GM18519 (cell line): ENCODE measurements around the gene ZNF613.
"Not testable (repeated sequence)": the region's sequence is repeated elsewhere in the genome, so short reads cannot be mapped to it uniquely, and the experiment has no call there.

ENCODE experiments used
- ATAC-seq: cut with Tn5 transposase; IDR thresholded peaks from one replicate; pipeline ENCODE4 v1.9.1; 2021; ENCODE audit warnings: mild to moderate bottlenecking, moderate library complexity; ENCODE audit not compliant: unreplicated experiment, low FRiP score

The ZNF613 gene

DNA sequence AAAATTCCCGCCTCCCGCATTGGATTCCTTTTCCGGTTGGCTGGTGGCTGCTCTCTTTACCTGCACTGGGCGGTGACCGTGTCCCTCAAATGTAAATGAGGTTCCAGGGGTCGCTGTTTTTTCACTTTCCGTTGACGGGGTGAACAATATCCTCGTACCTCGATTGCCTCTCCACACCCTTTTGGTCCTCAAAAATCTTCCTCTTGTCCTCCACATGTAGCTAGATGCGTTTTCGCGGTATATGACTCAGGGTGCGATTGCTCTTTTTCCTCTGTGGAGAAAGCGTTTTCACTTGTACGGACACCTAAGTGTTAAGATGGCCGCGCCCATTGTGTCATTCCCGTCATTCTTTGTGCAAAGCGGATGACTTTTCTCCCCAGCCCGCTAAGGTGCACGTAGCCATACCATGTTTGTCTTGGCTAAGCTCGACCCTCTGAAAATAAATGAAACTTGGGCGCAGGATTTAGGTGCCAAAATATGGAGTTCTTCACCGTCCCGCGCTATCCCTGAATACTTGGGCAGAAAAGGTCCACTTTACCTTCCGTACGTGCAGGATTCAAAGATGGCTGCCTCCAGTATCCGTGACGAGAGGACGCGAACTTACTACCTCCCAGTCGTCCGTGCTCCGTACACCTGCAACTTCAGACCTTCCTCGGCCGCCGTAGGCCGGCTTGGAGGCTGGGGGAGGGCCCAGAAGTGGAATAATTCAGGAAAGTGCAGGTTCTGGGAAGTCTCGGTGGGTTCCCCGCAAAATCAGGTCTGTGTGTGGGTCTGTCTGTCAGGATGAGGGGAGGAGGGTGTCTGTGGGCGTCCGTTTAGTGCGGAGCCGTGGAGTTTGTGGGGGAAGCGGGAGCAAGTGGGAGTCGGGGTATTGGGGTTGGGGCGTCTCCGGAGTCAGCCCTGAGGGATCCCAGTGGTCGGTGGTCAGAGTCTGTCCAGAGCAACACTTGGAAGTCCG is at the start of gene ZNF613:
TSS of gene ZNF613 (plus strand) at position 689 of the 958 bp plus-strand sequence. CDS start 8,749 bp downstream, outside the sequence.
- ATAC-seq = no peak

DNA sequence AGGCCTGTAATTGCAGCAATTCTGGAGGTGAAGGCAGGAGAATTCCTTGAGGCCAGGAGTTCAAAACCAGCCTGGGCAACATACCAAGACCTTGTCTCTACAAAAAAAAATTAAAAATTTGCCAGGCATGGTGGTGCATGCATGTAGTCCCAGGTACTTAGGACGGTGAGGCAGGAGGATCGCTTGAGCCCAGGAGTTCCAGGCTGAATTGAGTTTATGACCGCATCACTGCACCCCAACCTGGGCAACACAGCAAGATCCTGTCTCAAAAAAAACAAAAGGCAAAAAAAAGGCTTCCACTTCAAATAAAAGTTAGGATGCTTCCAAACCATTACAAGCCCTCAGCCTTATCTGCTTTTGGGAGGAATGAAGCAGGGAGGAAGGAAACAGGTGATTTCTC is 44.8 kb upstream of the ZNF613 start:
- ATAC-seq = no peak

DNA sequence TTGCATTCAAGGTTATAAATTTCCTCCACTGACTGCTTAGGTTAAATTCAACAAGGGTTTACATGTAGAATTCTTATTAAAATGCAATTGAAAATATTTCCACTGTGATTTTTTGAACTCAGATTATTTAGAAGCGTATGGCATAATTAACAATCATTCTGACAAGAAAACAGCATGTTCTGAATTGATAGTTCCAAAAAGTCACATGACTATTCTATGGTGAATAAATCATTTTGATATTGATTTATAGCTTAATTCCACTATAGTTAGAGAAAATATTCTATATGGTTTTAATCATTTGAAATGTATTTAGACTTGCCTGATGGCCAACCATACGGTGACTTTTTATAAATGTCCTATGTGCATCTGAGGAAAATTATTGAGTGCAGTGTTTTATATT is 42.6 kb upstream of the ZNF613 start:
- ATAC-seq = no peak

DNA sequence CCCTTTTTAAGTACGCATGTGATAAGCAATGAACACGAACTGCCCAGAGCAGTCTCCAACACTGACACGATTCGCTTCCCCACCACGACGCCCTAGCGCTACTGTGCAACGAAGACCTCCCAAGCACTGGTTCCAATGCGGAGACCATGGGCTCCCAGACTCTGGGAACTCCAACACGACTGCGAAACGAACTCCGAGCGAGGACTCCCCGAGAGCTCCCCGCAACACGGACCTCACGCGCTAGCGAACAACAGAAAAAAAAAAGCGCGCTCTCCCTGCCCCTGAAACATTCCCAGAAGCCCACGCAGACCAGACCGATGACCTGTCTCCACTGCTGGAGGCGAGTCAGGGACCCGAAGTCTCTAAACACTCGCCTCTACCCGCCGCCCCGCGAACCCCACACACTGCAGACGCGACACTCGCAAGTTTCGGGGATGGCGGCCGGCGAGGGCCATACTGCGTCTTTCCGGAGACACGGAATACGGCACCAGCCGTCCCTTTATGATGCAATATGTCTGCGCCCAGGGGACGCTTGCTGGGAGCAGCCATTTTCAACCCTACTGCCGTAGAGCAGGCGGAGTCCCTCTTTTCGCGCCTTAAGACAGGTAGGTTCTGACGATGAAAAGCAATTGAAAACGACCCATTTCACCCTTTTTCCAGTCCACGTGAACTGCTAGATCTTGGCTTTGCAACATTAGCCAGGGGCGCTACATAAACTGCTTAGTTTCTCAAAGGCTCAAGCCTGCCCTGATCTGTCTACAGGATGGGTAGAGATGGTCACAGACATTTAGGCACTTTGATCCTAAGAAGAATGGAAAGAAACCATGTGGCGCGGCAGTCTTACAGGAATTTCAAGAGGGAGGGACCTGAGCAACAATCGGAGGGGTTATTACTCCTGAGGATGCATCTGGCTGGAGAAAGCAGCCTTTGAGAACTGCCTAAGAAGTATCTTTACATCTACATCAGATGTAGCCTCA is 39.5 kb upstream of the ZNF613 start, which contains the start of gene ZNF577:
TSS of gene ZNF577 (minus strand) at position 430 of the 977 bp plus-strand sequence. CDS start 7,569 bp downstream, outside the sequence.
- no peak for ATAC-seq

DNA sequence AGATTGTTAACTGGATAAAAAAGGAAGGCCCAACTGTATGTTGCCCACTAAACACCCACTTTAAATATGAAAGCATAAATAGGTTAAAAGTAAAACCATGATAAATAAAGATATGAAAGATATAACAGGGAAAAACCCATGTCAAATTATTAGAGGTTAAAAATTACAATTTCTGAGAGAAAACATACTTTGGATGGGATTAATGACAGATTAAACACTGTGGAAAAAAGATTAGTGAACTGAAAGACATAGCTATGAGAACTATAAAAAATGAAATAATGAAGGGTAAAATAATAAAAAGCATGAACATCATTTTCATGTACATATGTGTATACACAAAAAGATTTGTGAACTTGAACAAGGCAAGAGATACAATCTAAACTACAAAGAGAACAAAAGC is 37.3 kb upstream of the ZNF613 start:
- no peak for ATAC-seq

DNA sequence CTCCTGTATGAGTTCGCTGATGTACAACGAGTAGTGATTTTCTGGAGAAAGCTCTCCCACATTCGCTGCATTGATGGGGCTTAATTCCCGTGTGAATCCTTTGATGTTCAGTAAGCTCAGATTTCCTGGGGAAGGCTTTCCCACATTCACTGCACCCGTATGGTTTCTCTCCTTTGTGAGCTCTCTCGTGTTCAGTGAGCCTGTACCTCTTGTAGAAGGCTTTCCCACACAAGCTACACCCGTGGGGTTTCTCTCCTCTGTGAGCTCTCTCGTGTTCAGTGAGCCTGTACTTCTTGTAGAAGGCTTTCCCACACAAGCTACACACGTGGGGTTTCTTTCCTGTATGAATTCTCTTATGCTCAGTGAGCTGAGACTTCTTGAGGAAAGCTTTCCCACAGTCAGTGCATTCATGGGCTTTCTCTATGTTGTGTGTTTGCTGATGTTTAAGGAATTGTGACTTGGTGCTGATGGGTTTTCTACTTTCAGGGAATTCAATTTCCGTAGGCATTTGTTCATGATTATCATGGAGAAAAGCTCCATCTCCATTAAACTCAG is 36.0 kb upstream of the ZNF613 start:
- ATAC-seq = no peak

DNA sequence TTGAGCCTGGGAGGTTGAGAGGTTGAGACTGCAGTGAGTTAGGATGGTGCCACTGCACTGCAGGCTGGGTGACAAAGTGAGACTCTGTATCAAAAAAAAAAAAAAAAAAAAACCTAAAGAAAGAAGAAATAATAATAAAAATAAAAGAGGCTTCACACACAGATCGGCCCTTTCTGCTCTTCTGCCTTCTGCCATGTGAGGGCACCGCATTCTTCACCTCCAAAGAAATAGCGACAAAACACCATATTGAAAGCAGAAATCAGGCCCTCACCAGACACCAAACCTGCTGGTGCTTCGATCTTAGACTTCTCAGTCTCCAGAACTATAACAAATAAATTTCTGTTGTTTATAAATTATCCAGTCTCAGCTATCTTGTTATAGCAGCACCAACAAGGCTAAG is 25.4 kb upstream of the ZNF613 start:
- ATAC-seq = no peak

DNA sequence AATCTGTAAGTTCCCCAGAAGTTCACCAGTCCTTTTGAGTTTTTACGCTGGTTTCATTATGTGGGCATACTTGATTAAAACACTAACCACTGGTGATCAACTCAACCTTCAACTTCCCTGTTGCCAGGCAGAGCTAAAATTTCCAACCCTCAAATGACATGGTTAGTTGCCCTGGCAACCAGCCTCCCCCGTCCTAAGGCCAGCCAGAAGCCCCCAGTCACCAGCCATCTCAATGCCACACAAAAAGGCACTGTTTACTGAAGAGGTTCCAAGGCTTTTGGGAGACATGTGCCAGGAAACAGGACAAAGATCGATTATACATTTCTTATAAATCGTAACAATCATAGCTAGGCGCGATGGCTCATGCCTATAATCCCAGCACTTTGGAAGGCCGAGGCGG is 24.1 kb upstream of the ZNF613 start:
- no peak for ATAC-seq

DNA sequence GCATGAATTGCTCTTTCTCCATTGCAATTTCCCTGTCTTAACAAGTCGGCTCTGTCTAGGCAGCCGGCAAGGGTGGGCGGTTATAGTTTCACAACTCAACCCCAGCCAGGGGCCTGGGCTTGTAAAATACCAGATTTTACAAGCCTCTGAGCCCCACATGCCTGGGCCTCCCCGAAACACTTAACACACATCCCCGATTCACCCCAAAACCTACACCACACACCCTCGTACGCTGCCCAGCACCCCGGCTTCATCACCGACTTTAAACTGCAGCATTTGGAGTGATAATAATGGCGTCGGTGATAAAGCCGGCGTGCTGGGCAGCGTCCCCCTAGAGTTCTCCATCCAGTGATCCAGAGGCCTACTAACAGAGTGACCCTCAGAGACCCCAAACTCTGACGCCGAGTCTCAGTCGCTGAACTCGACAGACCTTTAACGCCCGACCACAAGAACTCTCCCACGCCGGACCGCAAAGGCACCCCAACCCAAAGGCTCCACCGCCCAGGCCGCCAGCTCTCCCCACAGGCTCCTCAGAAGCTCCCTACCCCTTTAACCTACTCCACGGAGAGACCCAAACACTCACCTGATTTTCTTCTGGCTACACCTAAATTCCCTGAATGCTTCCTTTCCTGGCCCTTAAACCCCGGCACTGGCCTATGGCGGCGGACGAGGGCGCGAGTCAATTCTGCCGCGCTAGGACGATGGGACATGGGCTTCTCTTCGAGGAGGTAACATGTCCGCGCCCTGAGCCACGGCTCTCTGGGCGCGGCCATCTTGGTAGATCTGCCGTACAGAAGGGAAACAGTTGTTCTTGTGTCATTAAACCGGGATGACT is 22.7 kb upstream of the ZNF613 start, which contains the start of gene ZNF649:
TSS of gene ZNF649 (minus strand) at position 687 of the 835 bp plus-strand sequence. CDS start 4,910 bp downstream, outside the sequence.
- no peak for ATAC-seq

DNA sequence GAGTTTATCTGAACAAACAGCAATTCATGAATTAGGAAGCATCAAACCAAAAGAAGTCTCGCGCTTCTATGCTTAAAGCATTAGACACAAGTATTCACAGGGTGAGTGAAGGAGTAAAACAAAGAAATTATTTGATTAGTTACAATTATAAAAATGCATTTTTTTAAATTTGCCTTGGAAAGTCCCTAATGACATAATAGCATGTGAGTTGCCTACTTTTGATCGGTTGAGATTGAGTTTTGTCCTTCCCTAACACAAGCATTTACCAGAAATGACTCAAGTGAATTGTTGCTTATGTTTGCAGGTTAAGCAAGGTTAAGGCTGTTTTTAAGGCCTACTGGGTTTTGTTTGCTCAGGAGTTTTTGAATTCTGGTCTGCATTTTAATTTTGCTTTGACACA is 22.1 kb upstream of the ZNF613 start:
- ATAC-seq = no peak

DNA sequence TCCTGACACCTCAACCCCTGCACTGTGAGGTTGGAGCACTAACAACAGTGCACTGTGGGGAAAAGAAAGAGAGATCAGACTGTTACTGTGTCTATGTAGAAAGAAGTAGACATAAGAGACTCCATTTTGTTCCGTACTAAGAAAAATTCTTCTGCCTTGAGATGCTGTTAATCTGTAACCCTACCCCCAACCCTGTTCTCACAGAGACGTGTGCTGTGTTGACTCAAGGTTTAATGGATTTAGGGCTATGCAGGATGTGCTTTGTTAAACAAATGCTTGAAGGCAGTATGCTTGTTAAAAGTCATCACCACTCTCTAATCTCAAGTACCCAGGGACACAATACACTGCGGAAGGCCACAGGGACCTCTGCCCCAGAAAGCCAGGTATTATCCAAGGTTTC is 21.6 kb upstream of the ZNF613 start:
- ATAC-seq = not testable (repeated sequence)

DNA sequence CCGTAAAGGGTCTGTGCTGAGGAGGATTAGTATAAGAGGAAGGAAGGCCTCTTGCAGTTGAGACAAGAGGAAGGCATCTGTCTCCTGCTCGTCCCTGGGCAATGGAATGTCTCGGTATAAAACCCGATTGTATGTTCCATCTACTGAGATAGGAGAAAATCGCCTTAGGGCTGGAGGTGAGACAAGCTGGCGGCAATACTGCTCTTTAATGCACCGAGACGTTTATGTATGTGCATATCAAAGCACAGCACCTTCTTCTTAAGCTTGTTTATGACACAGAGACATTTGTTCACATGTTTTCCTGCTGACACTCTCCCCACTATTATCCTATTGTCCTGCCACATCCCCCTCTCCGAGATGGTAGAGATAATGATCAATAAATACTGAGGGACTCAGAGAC is 21.2 kb upstream of the ZNF613 start:
- ATAC-seq = not testable (repeated sequence)

DNA sequence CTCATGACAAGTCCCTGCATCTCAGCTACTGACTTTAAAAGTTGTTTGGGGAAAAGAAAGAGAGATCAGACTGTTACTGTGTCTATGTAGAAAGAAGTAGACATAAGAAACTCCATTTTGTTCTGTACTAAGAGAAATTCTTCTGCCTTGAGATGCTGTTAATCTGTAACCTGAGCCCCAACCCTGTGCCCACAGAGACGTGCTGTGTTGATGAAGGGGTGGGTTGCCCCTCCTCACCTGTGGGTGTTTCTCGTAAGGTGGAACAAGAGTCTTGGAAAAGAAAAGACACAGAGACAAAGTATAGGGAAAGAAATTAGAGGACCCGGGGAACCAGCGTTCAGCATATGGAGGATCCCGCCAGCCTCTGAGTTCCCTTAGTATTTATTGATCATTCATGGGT is 19.3 kb upstream of the ZNF613 start:
- not testable (repeated sequence) for ATAC-seq

DNA sequence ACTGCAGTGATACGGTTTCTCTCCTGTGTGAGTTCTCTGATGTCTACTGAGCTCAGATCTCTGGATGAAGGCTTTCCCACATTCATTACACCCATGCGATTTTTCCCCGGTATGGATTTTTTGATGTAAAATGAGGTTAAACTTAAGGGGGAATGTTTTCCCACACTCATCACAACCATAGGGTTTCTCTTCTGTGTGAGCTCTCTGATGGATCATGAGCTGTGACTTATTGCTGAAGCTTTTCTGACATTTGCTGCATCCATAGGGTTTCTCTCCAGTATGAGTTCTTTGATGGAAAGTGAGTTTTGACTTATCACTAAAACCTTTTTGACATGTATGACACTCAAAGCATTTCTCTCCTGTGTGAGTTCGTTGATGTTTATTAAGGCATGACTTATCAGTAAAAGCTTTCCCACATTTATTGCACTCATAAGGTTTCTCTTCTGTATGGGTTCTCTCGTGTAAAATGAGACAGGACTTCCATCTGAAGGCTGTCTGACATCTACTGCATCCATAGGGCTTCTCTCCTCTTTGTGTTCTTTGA is 11.9 kb upstream of the ZNF613 start:
- ATAC-seq = no peak

DNA sequence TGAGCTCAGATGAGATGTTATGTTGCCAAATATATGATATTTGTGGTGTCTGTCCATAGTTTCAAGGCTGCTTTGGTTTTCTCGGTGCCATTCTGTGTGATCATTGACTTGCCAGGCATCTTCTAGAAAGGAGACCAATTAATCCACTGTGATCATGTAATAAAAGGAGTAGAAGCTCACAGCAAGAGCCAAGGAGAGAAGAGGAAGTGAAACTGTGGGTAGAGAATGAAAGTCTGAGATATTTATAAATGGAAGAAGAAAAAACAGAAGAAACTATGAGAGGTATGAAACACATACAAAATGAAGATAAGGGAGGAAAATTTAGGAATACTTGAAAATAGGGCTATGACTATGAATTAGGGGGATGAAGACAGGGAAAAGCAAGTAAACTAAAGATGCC is 11.1 kb upstream of the ZNF613 start:
- ATAC-seq = no peak

DNA sequence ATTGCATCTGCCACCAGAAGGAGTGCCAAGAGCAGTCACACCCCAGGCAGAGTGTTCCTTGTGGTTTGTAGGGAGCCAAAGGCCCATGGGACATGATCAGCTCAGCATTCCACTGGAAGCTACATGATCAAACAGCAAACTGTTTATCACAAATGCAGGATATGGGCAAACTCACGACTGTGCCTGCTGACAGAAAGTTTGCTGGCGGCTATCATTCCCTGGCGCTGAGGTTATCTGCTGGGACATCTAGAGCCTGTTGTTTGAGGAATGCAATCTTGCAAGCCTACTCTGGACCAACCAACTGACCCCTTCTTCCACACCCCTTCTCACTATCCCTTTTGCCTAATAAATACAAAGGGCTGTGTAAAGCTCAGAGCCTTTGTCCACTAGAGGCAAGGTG is 7.7 kb upstream of the ZNF613 start:
- ATAC-seq = no peak

DNA sequence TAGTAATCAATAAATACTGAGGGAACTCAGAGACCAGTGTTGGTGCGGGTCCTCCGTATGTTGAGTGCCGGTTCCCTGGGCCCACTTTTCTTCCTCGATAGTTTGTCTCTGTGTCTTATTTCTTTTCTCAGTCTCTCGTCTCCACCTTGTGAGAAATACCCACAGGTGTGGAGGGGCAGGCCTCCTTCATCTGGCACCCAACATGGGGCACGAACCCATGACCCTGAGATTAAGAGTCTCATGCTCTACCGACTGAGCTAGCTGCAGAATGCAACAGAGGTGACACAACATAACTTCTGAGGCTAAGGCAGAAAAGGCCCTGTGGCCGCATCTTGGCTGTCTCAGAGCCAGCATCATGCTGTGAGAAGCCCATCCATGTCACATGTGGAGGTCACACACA is 5.3 kb upstream of the ZNF613 start:
- no peak for ATAC-seq

DNA sequence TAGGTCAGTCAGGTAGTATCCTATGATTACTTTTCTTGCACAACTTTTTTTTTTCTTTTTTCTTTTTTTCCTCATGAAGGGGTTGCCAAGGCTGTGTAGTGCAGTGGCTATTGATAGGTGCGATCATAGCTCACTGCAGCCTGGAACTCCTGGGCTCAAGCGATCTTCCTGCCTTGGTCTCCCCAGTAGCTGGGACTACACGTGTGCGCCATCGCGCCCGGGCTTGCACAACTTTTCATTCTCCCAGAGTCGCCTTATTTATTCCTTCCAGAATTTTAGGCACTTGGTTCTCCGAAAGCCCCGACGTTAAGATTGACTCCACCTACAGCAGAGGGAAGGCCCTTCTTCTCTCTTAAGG is 867 bp upstream of the ZNF613 start:
- no peak for ATAC-seq

DNA sequence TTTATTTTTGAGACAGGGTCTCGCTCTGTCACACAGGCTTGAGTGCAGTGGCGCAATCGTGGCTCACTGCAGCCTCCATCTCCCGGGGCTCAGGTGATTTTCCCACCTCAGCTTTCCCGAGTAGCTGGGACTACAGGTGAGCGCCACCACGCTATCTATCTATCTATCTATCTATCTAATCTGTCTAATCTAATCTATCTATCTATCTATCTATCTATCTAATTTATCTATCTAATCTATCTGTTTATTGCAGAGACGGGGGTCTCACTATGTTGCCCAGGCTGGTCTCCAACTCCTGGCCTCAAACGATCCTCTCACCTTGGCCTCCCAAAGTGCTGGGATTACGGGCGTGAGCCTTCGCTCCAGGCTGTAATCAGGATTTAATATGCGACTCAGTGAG is 587 bp downstream of the ZNF613 start:
- no peak for ATAC-seq
